HepG2 (cell line): ENCODE results near the gene WSCD1. TPM values are rescaled to one million over a fixed set of nuclear protein-coding genes. Genes with fewer than 3 reads are reported as not detected.

Experiments
- AHDC1 ChIP-seq: sonication (generic); formaldehyde crosslinking; IDR thresholded peaks from 2 replicates; pipeline ENCODE4 v1.5.1; 2020; ENCODE audit warnings: mild to moderate bottlenecking, missing genetic modification reagents, borderline replicate concordance
- MEF2D ChIP-seq: sonication (generic); formaldehyde crosslinking; IDR thresholded peaks from 2 replicates; pipeline ENCODE4 v1.5.1; 2020; ENCODE audit warnings: mild to moderate bottlenecking, missing genetic modification reagents
- PTBP1 ChIP-seq: fragments of 200-400 bp; formaldehyde crosslinking; IDR thresholded peaks from 2 replicates; pipeline ENCODE4 v1.6.1; 2018; ENCODE audit warnings: low read length, low read depth; ENCODE audit not compliant: poor library complexity, severe bottlenecking
- RXRB ChIP-seq: IDR thresholded peaks from 2 replicates; pipeline ENCODE4 v1.6.1; 2016; ENCODE audit warnings: borderline replicate concordance, missing genetic modification reagents, missing compliant biosample characterization
- TEAD3 ChIP-seq: optimal IDR thresholded peaks from 2 replicates; pipeline ENCODE3; 2016; ENCODE audit warnings: borderline replicate concordance
- ZBTB44 ChIP-seq: sonication (generic); formaldehyde crosslinking; IDR thresholded peaks from 2 replicates; pipeline ENCODE4 v1.4.0; 2020; ENCODE audit warnings: missing genetic modification reagents
- ZBTB49 ChIP-seq: sonication (generic); formaldehyde crosslinking; IDR thresholded peaks from 2 replicates; pipeline ENCODE4 v1.4.0; 2020; ENCODE audit warnings: missing genetic modification reagents, borderline replicate concordance
- ZFAT ChIP-seq: sonication (generic); formaldehyde crosslinking; conservative IDR thresholded peaks from 2 replicates; pipeline ENCODE4 v1.8.1; 2023; ENCODE audit warnings: missing genetic modification reagents, inconsistent platforms
- ZNF484 ChIP-seq: sonication (generic); formaldehyde crosslinking; IDR thresholded peaks from 2 replicates; pipeline ENCODE4 v1.5.1; 2020; ENCODE audit warnings: mild to moderate bottlenecking, low read depth, missing genetic modification reagents, borderline replicate concordance
- ZNF800 ChIP-seq: sonication (generic); formaldehyde crosslinking; IDR thresholded peaks from 2 replicates; pipeline ENCODE4 v1.4.0; 2020; ENCODE audit warnings: missing genetic modification reagents
- ZSCAN25 ChIP-seq: sonication (generic); formaldehyde crosslinking; IDR thresholded peaks from 2 replicates; pipeline ENCODE4 v1.8.0; 2022; ENCODE audit warnings: mild to moderate bottlenecking, missing genetic modification reagents
- polyA plus RNA-seq, 8 experiments: library from polyadenylated mRNA; depleted of rRNA in 3 of 8; stranded (reverse) in 7 of 8; unstranded in 1 of 8; fragments of >200 nt; fragmentation: Illumina TruSeq in 4 of 8; extraction: Trizol in 4 of 8; gene quantifications; 2 replicates each; pipeline versions ENCODE4 v1.2.1 to v1.2.3, GENCODE V29; 2011 to 2016; ENCODE audit warnings: low read depth in 4 of 8, missing spikeins in 1 of 8, mixed read lengths in 1 of 8; ENCODE audit not compliant: insufficient read depth in 1 of 8
- total RNA-seq, 5 experiments: library from RNA; depleted of rRNA; stranded (reverse); fragments of >200 nt; fragmentation: Illumina TruSeq; extraction: Trizol; gene quantifications; 2 replicates each; pipeline ENCODE4 v1.2.3, GENCODE V29; 2016; ENCODE audit warnings: low read depth in 1 of 5
- TF ChIP-seq, protein P1 (sequence below): sonication (generic); formaldehyde crosslinking; IDR thresholded peaks from 2 replicates; pipeline ENCODE4 v1.9.0; 2022; ENCODE audit warnings: low read depth, missing genetic modification reagents
- TF ChIP-seq, protein P2 (sequence below): sonication (generic); formaldehyde crosslinking; IDR thresholded peaks from 2 replicates; pipeline ENCODE4 v1.4.0; 2020; ENCODE audit warnings: missing genetic modification reagents; ENCODE audit errors: not compliant biosample characterization

Gene WSCD1
- total and polyA plus RNA-seq, 2 of the 13 experiments (the other 11 are each of a cell fraction or from before 2014, with no cell fraction given) = 0.24 to 2.7 TPM

DNA sequence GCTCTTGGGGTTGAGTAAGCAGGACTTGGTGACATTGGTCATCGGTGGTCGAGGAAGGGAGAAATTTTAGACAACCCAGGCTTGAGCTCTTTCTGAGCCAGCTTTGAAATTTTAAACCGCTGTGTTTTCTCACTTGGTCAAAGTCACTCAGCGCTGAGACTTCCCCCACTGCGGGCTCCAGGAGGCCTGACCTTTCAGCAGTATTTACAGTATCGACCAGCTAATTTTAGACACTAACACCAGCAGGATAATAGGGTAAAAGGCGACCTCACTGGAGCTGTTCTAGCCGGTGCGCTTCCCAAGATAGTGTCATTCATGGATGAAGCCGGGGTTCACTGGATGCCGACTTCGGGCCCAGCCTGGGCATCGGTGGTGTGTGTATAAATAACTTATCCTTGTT, 29.7 kb upstream of the WSCD1 start (continued):
- no peak for TF ChIP-seq TEAD3
- no peak for TF ChIP-seq ZNF800 (CRISPR knock-in tag)
- TF ChIP-seq ZBTB44 (CRISPR knock-in tag) = no peak
- TF ChIP-seq, protein P1, sequence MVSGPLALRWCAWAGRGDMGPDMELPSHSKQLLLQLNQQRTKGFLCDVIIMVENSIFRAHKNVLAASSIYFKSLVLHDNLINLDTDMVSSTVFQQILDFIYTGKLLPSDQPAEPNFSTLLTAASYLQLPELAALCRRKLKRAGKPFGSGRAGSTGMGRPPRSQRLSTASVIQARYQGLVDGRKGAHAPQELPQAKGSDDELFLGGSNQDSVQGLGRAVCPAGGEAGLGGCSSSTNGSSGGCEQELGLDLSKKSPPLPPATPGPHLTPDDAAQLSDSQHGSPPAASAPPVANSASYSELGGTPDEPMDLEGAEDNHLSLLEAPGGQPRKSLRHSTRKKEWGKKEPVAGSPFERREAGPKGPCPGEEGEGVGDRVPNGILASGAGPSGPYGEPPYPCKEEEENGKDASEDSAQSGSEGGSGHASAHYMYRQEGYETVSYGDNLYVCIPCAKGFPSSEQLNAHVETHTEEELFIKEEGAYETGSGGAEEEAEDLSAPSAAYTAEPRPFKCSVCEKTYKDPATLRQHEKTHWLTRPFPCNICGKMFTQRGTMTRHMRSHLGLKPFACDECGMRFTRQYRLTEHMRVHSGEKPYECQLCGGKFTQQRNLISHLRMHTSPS (CRISPR knock-in tag) = no peak
- peak; percentile 75; the same call in 1 of the 2 replicates for TF ChIP-seq RXRB (CRISPR knock-in tag)
- no peak for TF ChIP-seq ZNF484
- TF ChIP-seq ZSCAN25 = no peak
- no peak for TF ChIP-seq PTBP1
- no peak for TF ChIP-seq ZBTB49
- peak; percentile 99 for TF ChIP-seq MEF2D
- TF ChIP-seq ZFAT = no peak
- peak; percentile 54; the same call in 1 of the 2 replicates for TF ChIP-seq AHDC1 (CRISPR knock-in tag)
- TF ChIP-seq, protein P2, sequence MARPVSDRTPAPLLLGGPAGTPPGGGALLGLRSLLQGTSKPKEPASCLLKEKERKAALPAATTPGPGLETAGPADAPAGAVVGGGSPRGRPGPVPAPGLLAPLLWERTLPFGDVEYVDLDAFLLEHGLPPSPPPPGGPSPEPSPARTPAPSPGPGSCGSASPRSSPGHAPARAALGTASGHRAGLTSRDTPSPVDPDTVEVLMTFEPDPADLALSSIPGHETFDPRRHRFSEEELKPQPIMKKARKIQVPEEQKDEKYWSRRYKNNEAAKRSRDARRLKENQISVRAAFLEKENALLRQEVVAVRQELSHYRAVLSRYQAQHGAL (CRISPR knock-in tag) = no peak
